CD14-positive monocyte (primary cell): ENCODE measurements around the gene UBR3. TPM values are rescaled to one million over a fixed set of nuclear protein-coding genes. Genes with fewer than 3 reads are reported as not detected.
A peak's percentile ranks its signal among the peaks of the same experiment; 100 is the strongest.

ENCODE experiments used
- DNase-seq, 3 donors: peaks; one replicate each; pipeline ENCODE4 v3.0.0-alpha.2; 2011 to 2022
- H2AFZ ChIP-seq: 2 replicates; pipeline ENCODE4 v1.6.0; 2012; ENCODE audit warnings: mild to moderate bottlenecking, low read depth, low read length, inconsistent platforms; ENCODE audit not compliant: insufficient read depth, poor library complexity, severe bottlenecking
- H3K27ac ChIP-seq, 2 donors: 1 replicate in 1 of 2; 2 replicates in 1 of 2; pipeline ENCODE4 v1.5.1; 2012 to 2013; ENCODE audit warnings: low read length in 2 of 2, control low read depth in 1 of 2, inconsistent platforms in 1 of 2, low read depth in 1 of 2, mild to moderate bottlenecking in 1 of 2
- H3K27me3 ChIP-seq, 2 donors: one replicate each; pipeline versions ENCODE4 v1.6.0 to v1.6.1; 2011 to 2013; ENCODE audit warnings: low read length in 2 of 2; ENCODE audit not compliant: control insufficient read depth in 2 of 2, insufficient read depth in 2 of 2
- H3K36me3 ChIP-seq, 2 donors: replicated peaks in 1 of 2; 1 replicate in 1 of 2; 2 replicates in 1 of 2; pipeline versions ENCODE4 v1.5.1 to v1.6.1; 2012 to 2013; ENCODE audit warnings: low read length in 2 of 2, control low read depth in 1 of 2, inconsistent platforms in 1 of 2, mild to moderate bottlenecking in 1 of 2; ENCODE audit not compliant: insufficient read depth in 2 of 2, control insufficient read depth in 1 of 2
- H3K4me1 ChIP-seq, 2 donors: 1 replicate in 1 of 2; 2 replicates in 1 of 2; pipeline versions ENCODE4 v1.5.1 to v1.6.1; 2012 to 2013; ENCODE audit warnings: low read length in 2 of 2, control low read depth in 1 of 2, inconsistent platforms in 1 of 2, mild to moderate bottlenecking in 1 of 2, moderate library complexity in 1 of 2; ENCODE audit not compliant: insufficient read depth in 2 of 2, control insufficient read depth in 1 of 2
- H3K4me2 ChIP-seq: replicated peaks from 2 replicates; pipeline ENCODE3; 2012; ENCODE audit warnings: low read length, moderate library complexity, mild to moderate bottlenecking; ENCODE audit not compliant: poor library complexity, severe bottlenecking; ENCODE audit errors: extremely low read depth
- H3K4me3 ChIP-seq, 3 experiments: fragments of 200-600 bp in 1 of 3; sonication (generic) in 1 of 3; replicated peaks in 1 of 3; 1 replicate in 2 of 3; 2 replicates in 1 of 3; pipeline ENCODE4 v1.5.1; 2011 to 2013; ENCODE audit warnings: low read length in 3 of 3, mild to moderate bottlenecking in 3 of 3, control low read depth in 2 of 3, low read depth in 2 of 3, inconsistent platforms in 1 of 3, moderate library complexity in 1 of 3
- H3K79me2 ChIP-seq: 2 replicates; pipeline ENCODE4 v1.6.0; 2012; ENCODE audit warnings: mild to moderate bottlenecking, control low read depth, inconsistent platforms, low read length, moderate library complexity; ENCODE audit not compliant: insufficient read depth
- H3K9ac ChIP-seq: 2 replicates; pipeline ENCODE4 v1.6.0; 2017; ENCODE audit warnings: low read length, mild to moderate bottlenecking; ENCODE audit not compliant: insufficient read depth, poor library complexity, severe bottlenecking
- H3K9me3 ChIP-seq, 2 donors: replicated peaks in 1 of 2; 1 replicate in 1 of 2; 2 replicates in 1 of 2; pipeline versions ENCODE4 v1.5.1 to v1.6.1; 2012 to 2013; ENCODE audit warnings: low read length in 2 of 2, control low read depth in 1 of 2; ENCODE audit not compliant: control insufficient read depth in 1 of 2, insufficient read depth in 1 of 2
- H4K20me1 ChIP-seq: 2 replicates; pipeline ENCODE4 v1.6.0; 2012; ENCODE audit warnings: mild to moderate bottlenecking, low read length, control low read depth, moderate library complexity; ENCODE audit not compliant: insufficient read depth
- H3K27ac Mint-ChIP-seq, 7 donors: one replicate each; pipeline ENCODE4 v1.8.0; 2020; ENCODE audit warnings: mild to moderate bottlenecking in 7 of 7, mixed read lengths in 7 of 7, moderate library complexity in 6 of 7, inconsistent platforms in 2 of 7
- H3K27me3 Mint-ChIP-seq, 3 donors: one replicate each; pipeline ENCODE4 v1.8.0; 2021 to 2022; ENCODE audit warnings: low read depth in 3 of 3, mild to moderate bottlenecking in 3 of 3, mixed read lengths in 3 of 3, moderate library complexity in 3 of 3, inconsistent platforms in 1 of 3
- H3K36me3 Mint-ChIP-seq, 2 donors: one replicate each; pipeline ENCODE4 v1.8.0; 2020; ENCODE audit warnings: mixed read lengths in 2 of 2, inconsistent platforms in 1 of 2, mild to moderate bottlenecking in 1 of 2
- H3K4me1 Mint-ChIP-seq: one replicate; pipeline ENCODE4 v1.8.0; 2020; ENCODE audit warnings: mild to moderate bottlenecking, mixed read lengths
- H3K4me3 Mint-ChIP-seq, 2 donors: one replicate each; pipeline ENCODE4 v1.8.0; 2020; ENCODE audit warnings: mild to moderate bottlenecking in 2 of 2, mixed read lengths in 2 of 2, moderate library complexity in 1 of 2
- H3K9me3 Mint-ChIP-seq, 7 donors: one replicate each; pipeline ENCODE4 v1.8.0; 2020 to 2022; ENCODE audit warnings: mixed read lengths in 7 of 7, mild to moderate bottlenecking in 6 of 7, moderate library complexity in 6 of 7, inconsistent platforms in 2 of 7
- WGBS: methylation state at CpG from one replicate; pipeline ENCODE4 v1.1.5; 2013; ENCODE audit warnings: missing lambda C conversion rate; ENCODE audit not compliant: insufficient coverage; 5-methylcytosine and 5-hydroxymethylcytosine counted together
- intact Hi-C, 2 donors: fragments of 100-400 bp; cut with micrococcal nuclease; formaldehyde crosslinking; loops; one replicate each; pipeline versions ENCODE4 v1.15.0 to v1.15.1; 2023
- polyA plus RNA-seq, 3 donors: library from polyadenylated mRNA; depleted of rRNA in 1 of 3; unstranded in 2 of 3; stranded (reverse) in 1 of 3; fragments of 300-500 nt in 2 of 3; fragments of >200 nt in 1 of 3; fragmentation: Illumina TruSeq in 2 of 3; gene quantifications; 1 replicate in 2 of 3; 2 replicates in 1 of 3; pipeline ENCODE4 v1.2.3, GENCODE V29; 2012 to 2021
- TF ChIP-seq, protein P1 (sequence below): fragments of 200-600 bp; IDR thresholded peaks from one replicate; pipeline ENCODE4 v1.8.0; 2022; ENCODE audit warnings: antibody characterized with exemption, mild to moderate bottlenecking

The UBR3 gene
- polyA plus RNA-seq, 3 donors: 4.3 to 10.7 (median 4.7) TPM

DNA sequence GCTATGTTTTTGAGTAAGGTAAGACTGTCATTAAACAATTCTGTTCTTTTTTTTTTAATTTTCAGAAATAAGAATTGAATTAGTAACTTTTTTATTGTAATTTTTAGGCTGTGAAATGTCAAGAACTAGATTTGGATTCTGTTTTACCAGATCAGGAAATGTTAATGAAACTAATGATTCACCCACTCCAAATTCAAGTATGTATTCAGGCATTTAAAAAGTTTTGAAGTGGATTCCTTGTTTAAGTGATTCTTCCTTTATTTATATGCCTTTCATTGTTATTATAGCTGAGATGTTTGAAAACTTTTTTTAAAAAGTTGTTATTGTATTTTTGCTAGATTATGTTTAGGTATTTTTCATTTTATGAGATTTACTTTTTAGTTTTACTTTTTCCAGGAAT, 96.7 kb downstream of the UBR3 start:
- peaks cover 38 to 46% of the 10 kb centered on the region in 2 donors for H3K36me3 Mint-ChIP-seq
- Histone ChIP-seq H3K36me3 (peaks cover 27 to 55% of the 10 kb centered on the region in 2 donors), H3K9ac (no peak overlapping the region), H3K4me2 (no peak overlapping the region), H2AFZ (no peak overlapping the region), H4K20me1 (no peaks in the 10 kb centered on the region), H3K27ac (no peak overlapping the region), H3K79me2 (no peaks in the 10 kb centered on the region), H3K9me3 (no peaks in the 10 kb centered on the region), H3K27me3 (no peaks in the 10 kb centered on the region), H3K4me1 (no peaks in the 10 kb centered on the region), H3K4me3 (no peak overlapping the region)
- no peaks in the 10 kb centered on the region for H3K9me3 Mint-ChIP-seq
- H3K4me3 Mint-ChIP-seq: no peak overlapping the region
- no peaks in the 10 kb centered on the region for H3K27me3 Mint-ChIP-seq
- TF ChIP-seq, protein P1, sequence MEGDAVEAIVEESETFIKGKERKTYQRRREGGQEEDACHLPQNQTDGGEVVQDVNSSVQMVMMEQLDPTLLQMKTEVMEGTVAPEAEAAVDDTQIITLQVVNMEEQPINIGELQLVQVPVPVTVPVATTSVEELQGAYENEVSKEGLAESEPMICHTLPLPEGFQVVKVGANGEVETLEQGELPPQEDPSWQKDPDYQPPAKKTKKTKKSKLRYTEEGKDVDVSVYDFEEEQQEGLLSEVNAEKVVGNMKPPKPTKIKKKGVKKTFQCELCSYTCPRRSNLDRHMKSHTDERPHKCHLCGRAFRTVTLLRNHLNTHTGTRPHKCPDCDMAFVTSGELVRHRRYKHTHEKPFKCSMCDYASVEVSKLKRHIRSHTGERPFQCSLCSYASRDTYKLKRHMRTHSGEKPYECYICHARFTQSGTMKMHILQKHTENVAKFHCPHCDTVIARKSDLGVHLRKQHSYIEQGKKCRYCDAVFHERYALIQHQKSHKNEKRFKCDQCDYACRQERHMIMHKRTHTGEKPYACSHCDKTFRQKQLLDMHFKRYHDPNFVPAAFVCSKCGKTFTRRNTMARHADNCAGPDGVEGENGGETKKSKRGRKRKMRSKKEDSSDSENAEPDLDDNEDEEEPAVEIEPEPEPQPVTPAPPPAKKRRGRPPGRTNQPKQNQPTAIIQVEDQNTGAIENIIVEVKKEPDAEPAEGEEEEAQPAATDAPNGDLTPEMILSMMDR: no peak
- DNase-seq: no peak
- no peaks in the 10 kb centered on the region for H3K4me1 Mint-ChIP-seq
- intact Hi-C loops: loop anchor here (10.0 kb wide), 1 partner anchor 399 kb away; no protein-coding TSS in a partner anchor
- H3K27ac Mint-ChIP-seq: no peak overlapping the region

- no peak overlapping the region for H3K27ac ChIP-seq
- H3K36me3 Mint-ChIP-seq: peaks cover 41 to 53% of the 10 kb centered on the region in 2 donors
- H3K4me2 ChIP-seq: no peak overlapping the region
- H3K27me3 Mint-ChIP-seq: no peaks in the 10 kb centered on the region
- H3K9me3 Mint-ChIP-seq: no peaks in the 10 kb centered on the region
- H3K4me3 ChIP-seq: no peak overlapping the region
- no peak overlapping the region for H3K4me3 Mint-ChIP-seq
- 79% methylated on average over 2 of the region's 2 CpGs for WGBS
- H3K9ac ChIP-seq: no peak overlapping the region
- TF ChIP-seq, protein P1: no peak
- no peak overlapping the region for H2AFZ ChIP-seq
- H3K27ac Mint-ChIP-seq: peak overlapping the region in 1 of 7 donors; percentile 59
- DNase-seq: no peak
- H3K9me3 ChIP-seq: no peaks in the 10 kb centered on the region
- no peaks in the 10 kb centered on the region for H3K79me2 ChIP-seq
- no peaks in the 10 kb centered on the region for H3K4me1 ChIP-seq
- no peaks in the 10 kb centered on the region for H3K4me1 Mint-ChIP-seq
- intact Hi-C loops: loop anchor here (10.0 kb wide), 1 partner anchor 401 kb away; no protein-coding TSS in a partner anchor
- no peaks in the 10 kb centered on the region for H3K27me3 ChIP-seq
- no peaks in the 10 kb centered on the region for H4K20me1 ChIP-seq
- peaks cover 34 to 64% of the 10 kb centered on the region in 2 donors for H3K36me3 ChIP-seq
Observed at GRCh38 chr2:169925968-169926367, 98.7 kb downstream of the UBR3 start.
